GM12872 (cell line): ENCODE measurements around the gene DTNB.
A peak's percentile ranks its signal among the peaks of the same experiment; 100 is the strongest.

Source experiments
- TF ChIP-seq, protein P1 (sequence below): IDR thresholded peaks from 3 replicates; pipeline ENCODE4 v1.5.1; 2011; ENCODE audit warnings: low read depth, mild to moderate bottlenecking, low read length, moderate library complexity; ENCODE audit not compliant: insufficient read depth

DTNB gene

DNA sequence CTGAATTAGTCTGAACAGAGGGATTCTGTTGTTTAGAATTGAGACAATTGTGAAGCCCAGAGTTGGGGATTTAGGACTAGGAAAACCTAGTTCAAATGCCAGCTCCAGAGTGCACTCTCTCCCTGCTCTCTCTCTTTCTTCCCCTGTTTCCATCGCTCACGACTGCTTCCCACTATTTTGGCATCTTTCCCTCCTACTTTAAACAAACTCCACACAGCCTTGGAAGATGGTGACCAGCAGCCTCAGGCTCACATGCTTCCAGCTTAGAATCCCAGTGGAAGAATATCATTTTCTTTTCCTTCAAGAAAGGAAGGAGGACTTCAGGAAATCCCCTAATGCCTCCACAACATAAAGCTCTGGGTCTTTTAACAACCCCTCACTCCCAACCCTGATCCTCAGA is 325.5 kb downstream of the DTNB start:
- TF ChIP-seq, protein P1, sequence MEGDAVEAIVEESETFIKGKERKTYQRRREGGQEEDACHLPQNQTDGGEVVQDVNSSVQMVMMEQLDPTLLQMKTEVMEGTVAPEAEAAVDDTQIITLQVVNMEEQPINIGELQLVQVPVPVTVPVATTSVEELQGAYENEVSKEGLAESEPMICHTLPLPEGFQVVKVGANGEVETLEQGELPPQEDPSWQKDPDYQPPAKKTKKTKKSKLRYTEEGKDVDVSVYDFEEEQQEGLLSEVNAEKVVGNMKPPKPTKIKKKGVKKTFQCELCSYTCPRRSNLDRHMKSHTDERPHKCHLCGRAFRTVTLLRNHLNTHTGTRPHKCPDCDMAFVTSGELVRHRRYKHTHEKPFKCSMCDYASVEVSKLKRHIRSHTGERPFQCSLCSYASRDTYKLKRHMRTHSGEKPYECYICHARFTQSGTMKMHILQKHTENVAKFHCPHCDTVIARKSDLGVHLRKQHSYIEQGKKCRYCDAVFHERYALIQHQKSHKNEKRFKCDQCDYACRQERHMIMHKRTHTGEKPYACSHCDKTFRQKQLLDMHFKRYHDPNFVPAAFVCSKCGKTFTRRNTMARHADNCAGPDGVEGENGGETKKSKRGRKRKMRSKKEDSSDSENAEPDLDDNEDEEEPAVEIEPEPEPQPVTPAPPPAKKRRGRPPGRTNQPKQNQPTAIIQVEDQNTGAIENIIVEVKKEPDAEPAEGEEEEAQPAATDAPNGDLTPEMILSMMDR = no peak

- TF ChIP-seq, protein P1 = no peak
Measured at GRCh38 chr2:25347205-25347815, 326.1 kb downstream of the DTNB start.

DNA sequence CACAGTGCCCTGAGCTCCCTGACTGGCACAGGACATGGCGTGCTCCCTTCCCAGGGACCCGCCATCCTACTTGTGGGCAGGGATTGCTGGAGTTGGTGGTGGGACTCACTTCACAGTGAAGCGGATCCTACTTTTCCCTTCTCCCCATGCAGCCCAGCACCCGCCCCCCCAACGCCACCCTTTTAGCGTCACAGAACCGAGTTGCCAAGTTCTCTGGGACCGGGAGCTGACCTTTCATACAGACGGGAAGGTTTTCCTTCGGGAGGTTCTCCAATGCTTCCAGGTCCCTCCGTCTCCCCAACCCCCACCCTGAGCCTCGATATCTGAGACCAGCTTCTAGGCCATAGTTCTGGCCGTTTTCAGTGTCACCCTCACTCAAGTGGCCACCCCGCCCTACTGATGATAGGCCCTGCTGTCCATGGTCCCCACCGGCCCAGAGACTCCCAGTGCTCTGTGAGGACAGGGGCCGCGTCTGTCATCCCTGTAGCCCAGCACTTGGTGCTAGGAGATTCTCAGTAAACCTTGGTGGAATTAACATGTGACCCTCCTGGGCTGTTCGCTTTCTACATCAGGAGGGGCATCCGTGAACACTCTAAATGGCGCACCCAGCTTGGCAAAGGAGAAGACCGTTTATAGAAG is 330.1 kb downstream of the DTNB start:
- TF ChIP-seq, protein P1 = no peak

- TF ChIP-seq, protein P1 = peak; percentile 95
Measured at GRCh38 chr2:25342372-25343186, 330.8 kb downstream of the DTNB start.

DNA sequence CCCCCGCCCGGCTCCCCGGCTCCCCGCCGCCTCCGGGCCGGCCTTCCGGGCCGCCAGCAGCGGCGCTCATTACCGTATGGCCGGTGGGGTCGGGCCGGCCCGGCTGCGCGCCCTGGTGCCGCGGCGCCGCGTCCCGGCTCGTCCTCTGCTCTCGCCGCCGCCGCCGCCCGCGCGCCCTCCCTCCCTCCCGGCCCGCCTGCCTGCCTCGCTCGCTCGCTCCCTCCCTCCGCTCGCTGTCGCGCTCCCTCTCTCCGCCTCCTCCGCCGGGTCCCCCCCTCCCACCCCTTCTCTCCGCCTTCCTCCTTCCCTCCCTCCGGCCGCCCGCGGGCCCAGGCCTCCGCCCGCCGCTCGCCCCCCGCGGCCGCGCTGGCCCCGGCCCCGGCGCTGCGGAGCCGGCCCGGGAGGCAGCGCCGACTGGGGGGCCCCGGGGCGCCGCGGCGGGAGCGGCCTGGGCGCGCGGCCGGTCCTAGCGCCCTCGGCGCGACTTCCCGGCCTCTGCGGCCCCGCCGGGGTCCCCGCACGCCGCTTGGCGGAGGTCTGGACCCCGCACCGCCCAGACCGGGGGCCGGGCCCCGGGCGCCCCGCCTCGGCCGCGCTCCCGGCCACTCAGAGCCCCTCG is 331.5 kb downstream of the DTNB start, which contains the start of gene DNMT3A:
Gene DNMT3A (minus strand): TSS at position 173 of the 619 bp plus-strand sequence. CDS start 27,941 bp downstream, outside the sequence.
- TF ChIP-seq, protein P1 = no peak

GRCh38 chr2:25341011-25341727 is 332.2 kb downstream of the DTNB start:
- TF ChIP-seq, protein P1 = no peak
